GM21390 (cell line): Measurements from ENCODE around the gene DIP2C.

Experiments
- ATAC-seq: cut with Tn5 transposase; IDR thresholded peaks from one replicate; pipeline ENCODE4 v1.9.1; 2021; ENCODE audit not compliant: unreplicated experiment

The DIP2C gene

GRCh38 chr10:559767-560047 is 129.8 kb downstream of the DIP2C start:
- ATAC-seq, result no peak

DNA sequence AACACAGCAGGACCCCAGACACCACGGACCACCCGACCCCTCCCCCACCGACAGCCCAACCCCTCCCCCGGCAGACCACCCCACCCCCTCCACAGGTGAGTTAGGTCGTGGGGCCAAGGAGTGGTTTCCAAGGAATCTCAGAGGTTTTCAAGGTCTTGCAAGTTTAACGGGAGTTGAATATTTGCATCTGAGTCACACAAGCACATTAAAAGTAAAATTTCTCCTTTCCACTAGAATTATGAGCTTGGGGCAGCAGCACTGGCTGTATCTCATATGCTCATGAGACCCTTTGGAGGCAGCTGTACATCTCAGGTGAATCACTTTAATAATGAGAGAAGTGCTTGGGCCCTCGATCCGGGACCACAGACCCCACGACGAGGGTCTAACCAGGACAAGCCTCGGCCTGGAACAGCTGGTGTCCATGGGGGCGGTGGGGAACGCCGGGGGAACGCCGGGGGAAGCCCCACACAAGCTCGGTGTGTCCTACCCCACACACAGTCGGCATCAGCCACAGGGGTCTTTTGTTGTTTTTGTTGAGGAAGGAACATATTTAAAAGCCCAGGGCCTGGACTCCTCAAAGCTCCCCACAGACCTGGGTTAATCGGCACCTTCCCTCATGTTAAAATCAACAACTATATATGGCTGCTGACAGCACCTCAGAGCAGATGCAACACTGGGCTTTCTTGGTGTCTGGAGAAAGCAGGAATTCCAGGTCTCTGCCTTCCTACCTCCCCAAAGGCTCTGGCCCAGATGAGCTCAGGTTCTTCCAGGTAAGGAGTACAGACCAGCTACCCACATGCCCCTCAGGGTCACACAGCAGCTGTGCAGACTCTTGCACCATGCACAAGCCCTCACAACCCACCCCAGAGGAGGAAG is 130.3 kb downstream of the DIP2C start:
- no peak for ATAC-seq

- ATAC-seq, result no peak
Measured at GRCh38 chr10:558364-558763, 131.1 kb downstream of the DIP2C start.

DNA sequence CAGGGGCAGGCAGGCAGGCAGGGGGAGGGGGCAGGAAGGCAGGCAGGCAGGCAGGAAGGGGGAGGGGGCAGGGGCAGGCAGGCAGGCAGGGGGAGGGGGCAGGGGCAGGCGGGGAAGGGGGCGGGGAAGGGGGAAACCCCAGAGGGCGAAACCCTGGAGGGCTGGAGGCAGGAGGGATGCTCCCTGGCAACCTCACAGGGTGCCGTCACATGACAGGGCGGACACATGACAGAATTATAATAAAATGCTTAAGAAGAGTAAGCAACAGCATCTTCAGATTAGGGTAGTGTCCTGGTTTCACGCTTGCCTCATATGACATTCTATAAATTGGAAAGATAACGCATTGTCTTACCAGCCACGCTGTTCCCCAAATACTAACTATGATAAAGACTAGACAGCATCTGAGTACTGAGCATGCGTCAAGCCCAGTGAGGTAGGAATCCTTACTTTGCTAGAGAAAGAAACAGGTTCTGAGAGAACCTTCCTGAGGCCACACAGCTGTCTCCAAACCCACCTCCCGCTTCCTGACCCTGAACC is 131.6 kb downstream of the DIP2C start:
- no peak for ATAC-seq

- ATAC-seq, result no peak
Measured at GRCh38 chr10:556971-557637, 132.4 kb downstream of the DIP2C start.

DNA sequence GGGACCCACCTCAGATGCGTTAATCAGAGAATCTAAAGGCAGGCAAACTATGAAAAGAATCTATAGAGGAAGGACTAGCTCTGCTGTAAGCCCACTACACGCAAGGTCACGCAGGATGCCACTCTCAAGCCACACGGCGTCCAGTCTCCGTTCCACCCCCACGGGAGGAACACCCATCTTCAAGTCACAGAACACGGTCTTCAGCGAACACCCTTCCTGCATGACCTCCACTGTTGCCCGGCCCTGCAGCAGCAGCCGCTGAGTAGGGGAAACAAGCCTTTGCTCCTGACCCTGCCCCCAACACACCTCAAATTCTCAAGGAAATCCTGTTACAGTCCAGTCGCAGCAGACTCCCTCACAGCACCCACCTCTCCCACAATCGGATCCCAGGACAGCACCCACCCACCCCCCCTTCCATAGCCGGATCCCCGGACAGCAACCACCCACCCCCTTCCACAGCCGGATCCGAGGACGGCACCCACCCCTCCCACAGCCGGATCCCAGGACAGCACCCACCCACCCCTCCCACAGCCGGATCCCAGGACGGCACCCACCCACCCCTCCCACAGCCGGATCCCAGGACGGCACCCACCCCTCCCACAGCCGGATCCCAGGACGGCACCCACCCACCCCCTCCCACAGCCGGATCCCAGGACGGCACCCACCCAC is 133.7 kb downstream of the DIP2C start:
- no peak for ATAC-seq

DNA sequence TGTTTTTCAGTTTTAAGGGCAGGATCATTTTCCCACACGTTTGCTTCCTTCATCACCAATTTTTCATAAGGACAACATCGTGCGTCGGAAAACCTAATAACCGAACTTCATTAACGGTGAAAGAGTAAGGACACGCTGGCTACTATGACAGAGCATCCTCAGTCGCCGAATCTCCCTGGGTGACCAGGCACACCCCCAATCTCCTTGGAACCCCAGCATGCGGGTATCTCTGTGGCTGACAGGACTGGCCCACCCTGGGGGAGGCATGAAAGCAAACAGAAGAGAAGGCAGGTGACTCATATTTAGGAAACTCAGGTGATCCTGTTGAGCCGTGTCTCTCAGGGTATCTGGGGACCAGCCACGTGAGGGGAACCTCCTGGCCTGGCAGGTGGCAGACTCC is 134.2 kb downstream of the DIP2C start:
- ATAC-seq, result no peak

GRCh38 chr10:554182-554848 is 135.2 kb downstream of the DIP2C start:
- ATAC-seq, result no peak

DNA sequence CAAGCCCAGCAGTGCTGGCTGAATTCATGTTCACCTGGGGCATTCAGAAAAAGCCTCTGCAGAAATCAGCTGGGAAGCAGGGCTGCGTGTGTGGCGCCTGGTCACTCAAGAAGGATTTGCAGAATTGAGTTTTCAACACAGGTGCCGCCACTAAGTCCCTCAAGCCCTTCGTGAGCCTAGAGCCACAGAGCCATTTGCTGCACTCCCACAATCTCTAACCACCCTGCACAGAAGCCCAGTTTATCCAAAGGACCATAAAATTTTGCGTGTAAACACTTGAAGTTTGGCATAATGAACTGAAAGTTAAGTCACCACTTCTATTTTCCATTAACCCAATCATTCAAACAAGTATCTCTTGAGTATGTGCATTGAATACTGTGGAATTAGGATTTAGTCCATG is 136.2 kb downstream of the DIP2C start:
- ATAC-seq, result no peak

- ATAC-seq, result no peak
Measured at GRCh38 chr10:552679-553078, 136.8 kb downstream of the DIP2C start.

- ATAC-seq, result no peak
Measured at GRCh38 chr10:551373-552252, 137.9 kb downstream of the DIP2C start.

GRCh38 chr10:550665-551372 is 138.6 kb downstream of the DIP2C start:
- no peak for ATAC-seq

DNA sequence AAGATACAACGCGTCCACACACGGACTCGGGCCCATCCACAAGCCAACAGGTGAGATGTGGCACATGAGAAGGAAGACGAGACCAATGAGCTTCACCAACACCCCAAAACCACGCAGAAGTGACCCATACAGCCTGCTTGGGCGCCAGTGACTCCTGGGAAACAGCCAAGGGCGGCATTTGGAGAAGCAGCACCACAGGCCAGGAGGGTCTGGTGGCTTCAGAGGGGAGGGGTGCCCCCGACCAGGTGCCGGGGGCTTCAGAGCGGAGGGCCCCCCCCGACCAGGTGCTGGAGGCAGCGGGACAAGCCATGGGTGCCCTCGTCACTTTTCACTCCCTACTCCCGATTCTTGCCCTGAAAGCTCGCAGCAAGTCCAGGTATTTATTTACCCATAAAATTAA is 140.1 kb downstream of the DIP2C start:
- no peak for ATAC-seq

GRCh38 chr10:548238-548901 is 141.1 kb downstream of the DIP2C start:
- ATAC-seq, result no peak

DNA sequence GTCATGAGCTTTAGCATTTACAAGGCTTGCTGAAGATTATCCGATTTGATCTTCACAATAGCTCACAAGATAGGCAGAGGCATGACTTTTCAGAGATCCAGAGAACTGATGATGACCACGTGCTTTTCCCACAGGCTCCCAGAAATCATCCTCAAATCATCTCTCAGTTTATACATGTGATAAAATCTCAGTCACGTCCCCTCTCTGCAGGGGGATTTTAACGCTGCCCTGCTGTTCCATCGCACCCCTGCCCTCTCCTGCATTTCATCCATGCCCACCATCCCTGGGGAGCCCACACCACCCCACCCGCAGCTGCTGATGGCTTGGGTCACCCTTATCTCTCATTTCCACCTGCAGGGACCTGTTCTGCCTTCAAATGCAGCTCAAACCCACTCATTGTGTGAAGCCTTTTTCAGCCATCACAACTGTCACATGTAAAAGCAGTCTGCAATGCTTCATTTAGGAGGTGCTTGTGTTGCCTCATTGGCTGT is 141.8 kb downstream of the DIP2C start:
- ATAC-seq, result no peak

DNA sequence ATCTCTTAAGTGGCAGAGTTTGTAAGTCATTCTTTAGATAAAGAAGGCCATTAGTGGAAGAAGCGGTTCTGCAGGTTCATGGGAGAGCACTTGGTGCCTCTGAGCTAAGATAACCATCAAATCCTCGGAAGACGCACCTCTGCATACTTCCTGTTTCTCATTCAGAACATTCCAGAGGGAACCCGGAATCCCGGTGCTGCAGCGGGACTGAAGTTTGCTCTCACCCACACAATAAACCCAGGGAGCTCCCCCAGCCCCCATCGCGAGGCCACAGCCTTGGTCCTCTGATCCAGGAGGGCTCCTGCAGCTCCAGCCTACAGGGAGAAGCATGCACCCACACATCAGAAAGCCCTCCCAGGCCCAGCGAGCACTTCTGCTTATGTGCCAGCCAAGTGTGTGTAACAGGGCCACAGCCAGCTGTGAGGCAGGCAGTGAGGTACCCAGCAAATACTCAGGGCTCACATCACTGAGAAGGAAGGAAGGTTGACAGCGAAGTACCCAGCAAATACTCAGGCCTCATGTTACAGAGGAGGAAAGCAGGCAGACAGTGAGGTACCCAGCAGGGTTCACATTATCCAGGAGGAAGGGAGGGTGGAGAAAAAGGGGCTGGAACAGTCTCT is 142.4 kb downstream of the DIP2C start:
- no peak for ATAC-seq

GRCh38 chr10:546451-546850 is 143.0 kb downstream of the DIP2C start:
- ATAC-seq, result no peak
